Thyroid gland (tissue), 4 donors: ENCODE measurements around the gene UBE2D3.

ENCODE experiments used
- CTCF ChIP-seq, 6 experiments: fragments of 200-600 bp in 3 of 6; fragments of 450-650 bp in 3 of 6; sonication (generic) in 3 of 6; IDR thresholded peaks; one replicate each; pipeline ENCODE4 v1.5.1; 2016 to 2019; ENCODE audit warnings: antibody characterized with exemption in 6 of 6, mild to moderate bottlenecking in 2 of 6, inconsistent platforms in 1 of 6, moderate library complexity in 1 of 6
- POLR2A ChIP-seq, 2 donors: fragments of 450-650 bp; IDR thresholded peaks; one replicate each; pipeline ENCODE4 v1.6.1; 2017; ENCODE audit warnings: antibody characterized with exemption in 2 of 2, mild to moderate bottlenecking in 2 of 2, moderate library complexity in 1 of 2

GRCh38 chr4:102871772-102872171 is 44.4 kb upstream of the UBE2D3 start:
- TF ChIP-seq CTCF (IDR thresholded peaks at IDR 0.05) (no peak), POLR2A (IDR thresholded peaks at IDR 0.05) (no peak)
